Endothelial cell of umbilical vein (primary cell): ENCODE data around the gene DSCAML1. TPM values are rescaled to one million over a fixed set of nuclear protein-coding genes. Genes with fewer than 3 reads are reported as not detected.

Source experiments
- BruUV-seq: library from RNA; stranded (reverse); fragments of 400-500 nt; replicated peaks from 2 replicates; lab custom pipeline; 2021; lab: Mats Ljungman, UMichigan
- CTCF ChIA-PET: fragments of 300-600, 350-600 bp; sonication (Branson Sonifier 250); formaldehyde crosslinking; loops from one replicate; lab custom pipeline; 2021; ENCODE audit warnings: antibody characterized with exemption, inconsistent platforms; lab: Charles Lee
- POLR2A ChIA-PET: fragments of 300-600, 350-600 bp; sonication (Branson Sonifier 250); formaldehyde crosslinking; loops from one replicate; lab custom pipeline; 2021; ENCODE audit warnings: antibody characterized with exemption, inconsistent platforms; lab: Charles Lee
- DNase-seq: peaks from one replicate; pipeline ENCODE4 v3.0.0-alpha.2; 2011; ENCODE audit warnings: low read depth, low spot score
- FAIRE-seq: peaks from 2 replicates; lab custom pipeline; 2011; peaks lifted over from hg19 to GRCh38; lab: Jason Lieb, UNC
- H2AFZ ChIP-seq: 2 replicates; pipeline ENCODE4 v1.6.0; 2012; ENCODE audit warnings: low read depth, low read length, control low read depth, inconsistent platforms
- H3K27ac ChIP-seq: 2 replicates; pipeline ENCODE4 v1.5.1; 2011; ENCODE audit warnings: low read depth, mild to moderate bottlenecking, control low read depth, low read length, moderate library complexity; ENCODE audit not compliant: insufficient read depth
- H3K27me3 ChIP-seq, 2 experiments: 2 replicates each; pipeline versions ENCODE4 v1.6.0 to v1.6.1; 2011; ENCODE audit warnings: low read length in 2 of 2, mixed read lengths in 1 of 2; ENCODE audit not compliant: control insufficient read depth in 2 of 2, insufficient read depth in 2 of 2
- H3K36me3 ChIP-seq, 2 experiments: 2 replicates in 1 of 2; 3 replicates in 1 of 2; pipeline ENCODE4 v1.5.1; 2011; ENCODE audit warnings: low read length in 2 of 2, mild to moderate bottlenecking in 1 of 2, moderate library complexity in 1 of 2; ENCODE audit not compliant: control insufficient read depth in 2 of 2, insufficient read depth in 2 of 2; ENCODE audit errors: extremely low read depth in 1 of 2
- H3K4me1 ChIP-seq: 3 replicates; pipeline ENCODE4 v1.5.1; 2011; ENCODE audit warnings: mild to moderate bottlenecking, low read length; ENCODE audit not compliant: control insufficient read depth, insufficient read depth; ENCODE audit errors: extremely low read depth
- H3K4me2 ChIP-seq: 2 replicates; pipeline ENCODE4 v1.6.1; 2011; ENCODE audit warnings: low read length, control low read depth, mixed read lengths; ENCODE audit not compliant: insufficient read depth
- H3K4me3 ChIP-seq, 3 experiments: fragments of 200-600 bp in 1 of 3; sonication (generic), shearing (Covaris generic) in 1 of 3; replicated peaks in 1 of 3; 2 replicates each; pipeline ENCODE4 v1.5.1; 2011 to 2016; ENCODE audit warnings: control low read depth in 3 of 3, low read length in 3 of 3, mild to moderate bottlenecking in 2 of 3, inconsistent platforms in 1 of 3, low read depth in 1 of 3, moderate library complexity in 1 of 3; ENCODE audit not compliant: insufficient read depth in 1 of 3
- H3K79me2 ChIP-seq: 2 replicates; pipeline ENCODE4 v1.6.0; 2012; ENCODE audit warnings: low read length, inconsistent platforms; ENCODE audit not compliant: control insufficient read depth, insufficient read depth
- H3K9ac ChIP-seq: replicated peaks from 2 replicates; pipeline ENCODE3; 2011; ENCODE audit warnings: low read length, control low read depth; ENCODE audit not compliant: insufficient read depth; ENCODE audit errors: extremely low read depth
- H3K9me1 ChIP-seq: replicated peaks from 3 replicates; pipeline ENCODE4 v1.6.0; 2011; ENCODE audit warnings: mild to moderate bottlenecking, low read length; ENCODE audit not compliant: control insufficient read depth, insufficient read depth; ENCODE audit errors: extremely low read depth
- H3K9me3 ChIP-seq: replicated peaks from 2 replicates; pipeline ENCODE4 v1.5.1; 2012; ENCODE audit warnings: low read length, inconsistent platforms; ENCODE audit not compliant: control insufficient read depth, insufficient read depth
- H4K20me1 ChIP-seq: replicated peaks from 2 replicates; pipeline ENCODE3; 2011; ENCODE audit warnings: mild to moderate bottlenecking, low read length; ENCODE audit not compliant: control insufficient read depth, insufficient read depth; ENCODE audit errors: extremely low read depth
- CTCF ChIP-seq, 2 donors: IDR thresholded peaks; 1 replicate in 1 of 2; 2 replicates in 1 of 2; pipeline ENCODE4 v1.5.1; 2011; ENCODE audit warnings: low read length in 2 of 2, mild to moderate bottlenecking in 2 of 2, moderate library complexity in 2 of 2, control low read depth in 1 of 2, inconsistent platforms in 1 of 2, low read depth in 1 of 2; ENCODE audit not compliant: insufficient read depth in 1 of 2; ENCODE audit errors: extremely low read depth in 1 of 2
- EZH2 ChIP-seq: IDR thresholded peaks from 2 replicates; pipeline ENCODE4 v1.6.1; 2012; ENCODE audit warnings: borderline replicate concordance, low read depth, mild to moderate bottlenecking, moderate library complexity, low read length, inconsistent platforms; ENCODE audit not compliant: severe bottlenecking
- FOS ChIP-seq: IDR thresholded peaks from 2 replicates; pipeline ENCODE4 v1.6.1; 2011; ENCODE audit warnings: mild to moderate bottlenecking, low read length, moderate library complexity, borderline replicate concordance; ENCODE audit not compliant: insufficient read depth
- GATA2 ChIP-seq: IDR thresholded peaks from 2 replicates; pipeline ENCODE4 v1.7.0; 2011; ENCODE audit warnings: low read depth, mild to moderate bottlenecking, moderate library complexity, mixed read lengths, low read length; ENCODE audit not compliant: insufficient read length, insufficient read depth
- JUN ChIP-seq: IDR thresholded peaks from 2 replicates; pipeline ENCODE4 v1.6.1; 2011; ENCODE audit warnings: borderline replicate concordance, low read depth; ENCODE audit not compliant: insufficient read length, insufficient read depth
- MAX ChIP-seq: IDR thresholded peaks from 2 replicates; pipeline ENCODE4 v1.6.1; 2011; ENCODE audit not compliant: insufficient read depth, insufficient read length
- MYC ChIP-seq: IDR thresholded peaks from one replicate; pipeline ENCODE4 v1.6.1; 2011; ENCODE audit warnings: mild to moderate bottlenecking, low read depth, low read length
- POLR2A ChIP-seq: IDR thresholded peaks from 2 replicates; pipeline ENCODE4 v1.6.1; 2012; ENCODE audit warnings: low read depth, mild to moderate bottlenecking, control low read depth, low read length
- POLR2AphosphoS5 ChIP-seq: IDR thresholded peaks from 2 replicates; pipeline ENCODE4 v1.6.1; 2012; ENCODE audit warnings: low read depth, mild to moderate bottlenecking, control low read depth, low read length, moderate library complexity; ENCODE audit not compliant: insufficient read depth
- dilution Hi-C: fragments of 300-500 bp; cut with MboI; formaldehyde crosslinking; loops from one replicate; pipeline ENCODE4 v1.15.0; 2019; ENCODE audit warnings: low sequenced_read_pairs; ENCODE audit not compliant: extremely low pct_ligation_motif_present
- intact Hi-C: fragments of 100-400 bp; cut with micrococcal nuclease; formaldehyde crosslinking; loops from one replicate; pipeline ENCODE4 v1.10.0; 2022
- polyA plus RNA-seq, 4 experiments: library from polyadenylated mRNA; depleted of rRNA in 3 of 4; stranded (reverse) in 3 of 4; unstranded in 1 of 4; fragments of >200 nt; gene quantifications; 2 replicates each; pipeline versions ENCODE4 v1.2.1 to v1.2.3, GENCODE V29; 2011 to 2012; ENCODE audit warnings: missing spikeins in 1 of 4
- total RNA-seq: library from RNA; stranded (reverse); gene quantifications from 2 replicates; pipeline ENCODE4 v1.2.3, GENCODE V29; 2021

The DSCAML1 gene
- total and polyA plus RNA-seq, 2 donors (not counting 3 experiments of a cell fraction or from before 2014, with no cell fraction given): not detected

GRCh38 chr11:117391181-117391580 is 405.8 kb downstream of the DSCAML1 start:
- H3K79me2 ChIP-seq: no peaks in the 10 kb centered on the region
- ChIA-PET POLR2A (no interaction called here), CTCF (no interaction called here)
- TF ChIP-seq FOS (no peak), MYC (no peak), JUN (no peak), GATA2 (no peak), EZH2 (no peak), MAX (no peak), POLR2A (no peak), POLR2AphosphoS5 (no peak), CTCF (IDR thresholded peaks at IDR 0.05; ENCODE audit: extremely low read depth in 1 of 2, insufficient read depth in 1 of 2, low read depth in 1 of 2, low read length in 2 of 2) (no peak)
- dilution Hi-C loops (no loop called here), intact Hi-C loops (no loop called here)
- peaks cover 8% of the 10 kb centered on the region for H3K4me1 ChIP-seq
- DNase-seq (no peak), FAIRE-seq (no peak)
- no peak overlapping the region for H3K4me2 ChIP-seq
- no peak overlapping the region for H3K27ac ChIP-seq
- H2AFZ ChIP-seq: no peak overlapping the region
- BruUV-seq: no TSS peak
- no peak overlapping the region for H3K4me3 ChIP-seq
- H3K9me1 ChIP-seq: no peaks in the 10 kb centered on the region
- no peak overlapping the region for H3K9ac ChIP-seq
- no peaks in the 10 kb centered on the region for H3K9me3 ChIP-seq
- no peaks in the 10 kb centered on the region for H4K20me1 ChIP-seq
- no peaks in the 10 kb centered on the region for H3K27me3 ChIP-seq
- H3K36me3 ChIP-seq: peaks cover 0 to 56% of the 10 kb centered on the region in 2 experiments
